ENCODE measurements around the gene DPH6.
"Not testable (repeated sequence)": the region's sequence is repeated elsewhere in the genome, so short reads cannot be mapped to it uniquely, and the experiment has no call there.

DPH6 gene

GRCh38 chr15:35330916-35331315 is 215.0 kb downstream of the DPH6 start:
- no peak for FAIRE-seq
- no peak for TF ChIP-seq POLR2A (IDR thresholded peaks at IDR 0.05; ENCODE audit: low read depth, low read length)

GRCh38 chr15:35330048-35330695 is 215.8 kb downstream of the DPH6 start:
- no peak for TF ChIP-seq POLR2A (IDR thresholded peaks at IDR 0.05; ENCODE audit: low read depth, low read length)
- DNase-seq (ENCODE audit: insufficient read length, low spot score) = no peak
- no peak for FAIRE-seq

More at GRCh38 chr15:35330916-35331315, 215.0 kb downstream of the DPH6 start:
- DNase-seq (ENCODE audit: insufficient read length, low spot score) = no peak

- no peak for FAIRE-seq
- no peak for TF ChIP-seq POLR2A (IDR thresholded peaks at IDR 0.05; ENCODE audit: low read depth, low read length)
- DNase-seq (ENCODE audit: insufficient read length, low spot score) = no peak
These were observed 216.4 kb downstream of the DPH6 start for GRCh38 chr15:35329521-35329961.

GRCh38 chr15:35328836-35329235 is 217.1 kb downstream of the DPH6 start:
- not testable (repeated sequence) for FAIRE-seq; DNase-seq (ENCODE audit: insufficient read length, low spot score)

GRCh38 chr15:35327789-35328188 is 218.2 kb downstream of the DPH6 start:
- FAIRE-seq = no peak
- DNase-seq (ENCODE audit: insufficient read length, low spot score) = no peak
- no peak for TF ChIP-seq POLR2A (IDR thresholded peaks at IDR 0.05; ENCODE audit: low read depth, low read length)

- no peak for TF ChIP-seq POLR2A (IDR thresholded peaks at IDR 0.05; ENCODE audit: low read depth, low read length)
- DNase-seq (ENCODE audit: insufficient read length, low spot score) (no peak), FAIRE-seq (no peak)
These were observed 220.5 kb downstream of the DPH6 start for GRCh38 chr15:35325374-35325941.

- DNase-seq (ENCODE audit: insufficient read length, low spot score) (no peak), FAIRE-seq (no peak)
These were observed 222.8 kb downstream of the DPH6 start for GRCh38 chr15:35323141-35323540.

GRCh38 chr15:35321926-35322325 is 224.0 kb downstream of the DPH6 start:
- DNase-seq (ENCODE audit: insufficient read length, low spot score) (no peak), FAIRE-seq (no peak)

More at GRCh38 chr15:35323141-35323540, 222.8 kb downstream of the DPH6 start:
- TF ChIP-seq POLR2A (IDR thresholded peaks at IDR 0.05; ENCODE audit: low read depth, low read length) = no peak

GRCh38 chr15:35320911-35321310 is 225.1 kb downstream of the DPH6 start:
- no peak for TF ChIP-seq POLR2A (IDR thresholded peaks at IDR 0.05; ENCODE audit: low read depth, low read length)
- FAIRE-seq = no peak

More at GRCh38 chr15:35321926-35322325, 224.0 kb downstream of the DPH6 start:
- TF ChIP-seq POLR2A (IDR thresholded peaks at IDR 0.05; ENCODE audit: low read depth, low read length) = no peak

More at GRCh38 chr15:35320911-35321310, 225.1 kb downstream of the DPH6 start:
- DNase-seq (ENCODE audit: insufficient read length, low spot score) = no peak

Measured in H54 (cell line).